ENCODE measurements around the gene DMKN.

Gene DMKN

GRCh38 chr19:35552534-35553384 is 39.3 kb upstream of the DMKN start:
- peaks cover 7 to 35% (median 18%) of the 10 kb centered on the region in 11 experiments; a peak in 15 of 22 replicates for H3K36me3 ChIP-seq
- H3K4me2 ChIP-seq, result no peak overlapping the region
- H3K27ac ChIP-seq, result no peak overlapping the region
- no peak overlapping the region for H3K4me3 ChIP-seq
- H3K4me1 ChIP-seq, result peaks cover 0 to 14% (median 5%) of the 10 kb centered on the region in 10 experiments; a peak in 7 of 20 replicates
- H4K20me1 ChIP-seq, result peaks cover 0 to 58% (median 12%) of the 10 kb centered on the region in 11 experiments; a peak in 13 of 22 replicates
- no peak for TF ChIP-seq Cebpa-rat (IDR thresholded peaks at IDR 0.05)
- H3K9me3 ChIP-seq (replicated peaks in 1 of 11), result no peaks in the 10 kb centered on the region
- H3K27me3 ChIP-seq, result no peaks in the 10 kb centered on the region
- no peak overlapping the region; a peak in 1 of 22 replicates for H3K9ac ChIP-seq

- Histone ChIP-seq H3K27ac (no peak overlapping the region), H3K36me3 (peaks cover 9 to 48% (median 26%) of the 10 kb centered on the region in 11 experiments; a peak in 17 of 22 replicates), H3K4me2 (no peak overlapping the region), H4K20me1 (peaks cover 3 to 64% (median 22%) of the 10 kb centered on the region in 11 experiments; a peak in 14 of 22 replicates), H3K4me3 (no peak overlapping the region), H3K9me3 (replicated peaks in 1 of 11) (no peaks in the 10 kb centered on the region), H3K4me1 (peaks cover 8 to 24% (median 18%) of the 10 kb centered on the region in 10 experiments), H3K27me3 (no peaks in the 10 kb centered on the region), H3K9ac (no peak overlapping the region)
- TF ChIP-seq Cebpa-rat (IDR thresholded peaks at IDR 0.05), result no peak
These were observed 37.8 kb upstream of the DMKN start for GRCh38 chr19:35551091-35551810.

- Histone ChIP-seq H3K27me3 (no peaks in the 10 kb centered on the region), H3K4me2 (no peak overlapping the region), H3K27ac (no peak overlapping the region), H3K4me3 (no peak overlapping the region), H3K4me1 (peaks cover 11 to 26% (median 18%) of the 10 kb centered on the region in 10 experiments), H3K9ac (no peak overlapping the region), H4K20me1 (peaks cover 3 to 64% (median 22%) of the 10 kb centered on the region in 11 experiments; a peak in 14 of 22 replicates), H3K9me3 (replicated peaks in 1 of 11) (no peaks in the 10 kb centered on the region), H3K36me3 (peaks cover 9 to 48% (median 26%) of the 10 kb centered on the region in 11 experiments; a peak in 17 of 22 replicates)
- no peak for TF ChIP-seq Cebpa-rat (IDR thresholded peaks at IDR 0.05)
These were observed 36.6 kb upstream of the DMKN start for GRCh38 chr19:35549879-35550523.

- no peaks in the 10 kb centered on the region for H3K9me3 ChIP-seq (replicated peaks in 1 of 11)
- peaks cover 9 to 48% (median 26%) of the 10 kb centered on the region in 11 experiments; a peak in 17 of 22 replicates for H3K36me3 ChIP-seq
- no peaks in the 10 kb centered on the region for H3K27me3 ChIP-seq
- H3K4me3 ChIP-seq, result no peak overlapping the region
- peaks cover 17 to 32% (median 24%) of the 10 kb centered on the region in 10 experiments for H3K4me1 ChIP-seq
- no peak overlapping the region for H3K4me2 ChIP-seq
- TF ChIP-seq Cebpa-rat (IDR thresholded peaks at IDR 0.05), result no peak
- no peak overlapping the region for H3K27ac ChIP-seq
- H3K9ac ChIP-seq, result no peak overlapping the region
- peaks cover 3 to 64% (median 22%) of the 10 kb centered on the region in 11 experiments; a peak in 14 of 22 replicates for H4K20me1 ChIP-seq
These were observed 35.8 kb upstream of the DMKN start for GRCh38 chr19:35549174-35549788.

GRCh38 chr19:35546532-35546931 is 33.1 kb upstream of the DMKN start:
- H3K36me3 ChIP-seq, result peaks cover 9 to 69% (median 38%) of the 10 kb centered on the region in 11 experiments; a peak in 17 of 22 replicates
- H4K20me1 ChIP-seq, result peaks cover 3 to 49% (median 22%) of the 10 kb centered on the region in 11 experiments; a peak in 14 of 22 replicates
- H3K27me3 ChIP-seq, result no peaks in the 10 kb centered on the region
- H3K4me3 ChIP-seq, result peak overlapping the region; percentile 80 to 96 (median 86)
- peaks cover 19 to 49% (median 27%) of the 10 kb centered on the region in 10 experiments for H3K4me1 ChIP-seq
- H3K9ac ChIP-seq, result peak overlapping the region; percentile 84 to 96 (median 93)
- H3K4me2 ChIP-seq, result peak overlapping the region; percentile 92 to 99 (median 97)
- no peak for TF ChIP-seq Cebpa-rat (IDR thresholded peaks at IDR 0.05)
- no peaks in the 10 kb centered on the region for H3K9me3 ChIP-seq (replicated peaks in 1 of 11)
- peak overlapping the region in 10 of 11 experiments; percentile 84 to 94 (median 91); a peak in 17 of 22 replicates for H3K27ac ChIP-seq

GRCh38 chr19:35545855-35546381 is 32.5 kb upstream of the DMKN start:
- H3K27me3 ChIP-seq, result no peaks in the 10 kb centered on the region
- H3K36me3 ChIP-seq, result peaks cover 9 to 63% (median 40%) of the 10 kb centered on the region in 11 experiments; a peak in 17 of 22 replicates
- peak overlapping the region; percentile 80 to 96 (median 86) for H3K4me3 ChIP-seq
- TF ChIP-seq Cebpa-rat (IDR thresholded peaks at IDR 0.05), result no peak
- peak overlapping the region; percentile 84 to 96 (median 93) for H3K9ac ChIP-seq
- H3K4me1 ChIP-seq, result peaks cover 19 to 49% (median 27%) of the 10 kb centered on the region in 10 experiments
- H3K27ac ChIP-seq, result peak overlapping the region; percentile 84 to 94 (median 91)
- peak overlapping the region; percentile 92 to 99 (median 97) for H3K4me2 ChIP-seq
- peaks cover 3 to 49% (median 22%) of the 10 kb centered on the region in 11 experiments; a peak in 14 of 22 replicates for H4K20me1 ChIP-seq
- no peaks in the 10 kb centered on the region for H3K9me3 ChIP-seq (replicated peaks in 1 of 11)

GRCh38 chr19:35545001-35545854 is 31.8 kb upstream of the DMKN start, which contains the start of gene TMEM147:
TSS of gene TMEM147 (plus strand) at chr19:35545626. CDS start at chr19:35545740, 114 bp downstream.
- Histone ChIP-seq H4K20me1 (peaks cover 3 to 43% (median 20%) of the 10 kb centered on the region in 11 experiments; a peak in 14 of 22 replicates), H3K4me1 (peaks cover 19 to 49% (median 27%) of the 10 kb centered on the region in 10 experiments), H3K4me3 (peak within 1 kb of the TSS; percentile 80 to 96 (median 86)), H3K4me2 (peak within 1 kb of the TSS; percentile 92 to 99 (median 97)), H3K9ac (peak within 1 kb of the TSS; percentile 84 to 96 (median 93)), H3K27ac (peak within 1 kb of the TSS; percentile 84 to 94 (median 91)), H3K36me3 (peaks cover 9 to 59% (median 37%) of the 10 kb centered on the region in 11 experiments; a peak in 17 of 22 replicates), H3K27me3 (no peaks in the 10 kb centered on the region), H3K9me3 (replicated peaks in 1 of 11) (no peaks in the 10 kb centered on the region)
- TF ChIP-seq Cebpa-rat (IDR thresholded peaks at IDR 0.05), result no peak

All from BLaER1 treated with 17β-estradiol and CSF1 and Interleukin-3, amounts not matched to agents 10 nM and 100 nM (cell line).